Neuron (in vitro differentiated cells): Measurements from ENCODE around the gene CPA5.
"Not testable (repeated sequence)": the region's sequence is repeated elsewhere in the genome, so short reads cannot be mapped to it uniquely, and the experiment has no call there.

ENCODE experiments used
- H2AFZ ChIP-seq: one replicate; pipeline ENCODE4 v1.6.1; 2013; ENCODE audit warnings: low read depth, mild to moderate bottlenecking, inconsistent platforms, low read length, moderate library complexity
- H3K27me3 ChIP-seq: one replicate; pipeline ENCODE4 v1.6.1; 2013; ENCODE audit warnings: low read length; ENCODE audit not compliant: insufficient read depth
- H3K36me3 ChIP-seq: one replicate; pipeline ENCODE4 v1.6.1; 2013; ENCODE audit warnings: low read length; ENCODE audit not compliant: insufficient read depth
- H3K4me1 ChIP-seq: one replicate; pipeline ENCODE4 v1.6.1; 2013; ENCODE audit warnings: low read length; ENCODE audit not compliant: insufficient read depth
- H3K4me3 ChIP-seq: 2 replicates; pipeline ENCODE4 v1.5.1; 2013; ENCODE audit warnings: mild to moderate bottlenecking, low read length, moderate library complexity
- H3K9me3 ChIP-seq: one replicate; pipeline ENCODE4 v1.6.1; 2013; ENCODE audit warnings: low read length

The CPA5 gene

DNA sequence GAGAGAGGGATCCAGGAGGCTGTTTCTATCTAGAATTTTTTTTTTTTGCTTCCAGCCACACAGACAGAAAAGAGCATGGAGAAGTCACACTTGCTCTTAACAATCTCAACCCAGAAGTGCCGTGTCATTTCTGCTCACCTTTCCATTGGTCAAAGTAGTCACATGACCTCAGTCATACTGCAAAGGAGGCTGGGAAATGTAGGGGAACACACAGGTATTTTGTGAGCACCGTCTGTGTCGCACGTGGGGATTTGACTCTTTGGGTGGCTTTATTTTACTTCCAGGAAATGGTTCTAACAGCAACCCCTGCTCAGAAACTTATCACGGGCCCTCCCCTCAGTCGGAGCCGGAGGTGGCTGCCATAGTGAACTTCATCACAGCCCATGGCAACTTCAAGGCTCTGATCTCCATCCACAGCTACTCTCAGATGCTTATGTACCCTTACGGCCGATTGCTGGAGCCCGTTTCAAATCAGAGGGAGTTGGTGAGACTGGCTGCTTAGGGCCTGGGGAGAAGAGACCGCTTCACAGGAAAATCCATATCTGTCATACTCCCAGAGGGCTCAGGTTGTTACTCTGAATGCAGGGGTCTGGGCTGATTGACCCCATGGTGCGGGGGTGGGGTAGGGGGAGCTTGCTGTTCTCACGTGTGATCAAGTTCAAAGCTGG is 22.6 kb downstream of the CPA5 start:
- H3K27me3 ChIP-seq: no peaks in the 10 kb centered on the region
- no peak overlapping the region for H2AFZ ChIP-seq
- no peak overlapping the region for H3K4me3 ChIP-seq
- peaks cover 10% of the 10 kb centered on the region for H3K4me1 ChIP-seq
- no peaks in the 10 kb centered on the region for H3K36me3 ChIP-seq
- no peaks in the 10 kb centered on the region for H3K9me3 ChIP-seq

DNA sequence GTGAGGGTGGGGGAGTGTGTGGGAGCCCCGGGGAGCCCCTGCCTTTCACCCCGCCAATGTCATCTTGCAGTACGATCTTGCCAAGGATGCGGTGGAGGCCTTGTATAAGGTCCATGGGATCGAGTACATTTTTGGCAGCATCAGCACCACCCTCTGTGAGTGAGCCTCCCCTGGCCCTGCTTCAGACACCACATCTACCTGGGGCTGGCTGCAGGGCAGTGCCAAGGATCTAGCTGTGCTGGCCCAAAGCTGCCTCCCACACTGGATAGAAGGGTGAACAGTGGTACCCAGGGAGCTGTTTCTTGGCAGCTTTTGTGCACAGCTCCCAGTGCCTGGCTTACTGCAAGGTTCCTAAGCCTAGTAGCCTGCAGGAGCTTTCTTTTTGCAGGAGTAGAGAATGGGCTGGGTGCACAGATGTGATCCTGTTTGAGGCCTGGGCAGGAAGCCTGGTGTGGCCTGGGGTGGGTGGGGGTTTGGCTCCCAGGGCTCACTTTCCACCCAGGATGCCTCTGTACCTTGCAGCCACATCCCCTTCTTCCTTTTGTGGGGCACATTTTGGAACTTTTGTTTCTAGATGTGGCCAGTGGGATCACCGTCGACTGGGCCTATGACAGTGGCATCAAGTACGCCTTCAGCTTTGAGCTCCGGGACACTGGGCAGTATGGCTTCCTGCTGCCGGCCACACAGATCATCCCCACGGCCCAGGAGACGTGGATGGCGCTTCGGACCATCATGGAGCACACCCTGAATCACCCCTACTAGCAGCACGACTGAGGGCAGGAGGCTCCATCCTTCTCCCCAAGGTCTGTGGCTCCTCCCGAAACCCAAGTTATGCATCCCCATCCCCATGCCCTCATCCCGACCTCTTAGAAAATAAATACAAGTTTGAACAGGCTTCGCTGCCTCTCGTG is 23.5 kb downstream of the CPA5 start:
- H3K4me1 ChIP-seq: peaks cover 16% of the 10 kb centered on the region
- H3K27me3 ChIP-seq: no peaks in the 10 kb centered on the region
- H3K4me3 ChIP-seq: no peak overlapping the region
- H3K9me3 ChIP-seq: no peaks in the 10 kb centered on the region
- no peak overlapping the region for H2AFZ ChIP-seq
- H3K36me3 ChIP-seq: no peaks in the 10 kb centered on the region

DNA sequence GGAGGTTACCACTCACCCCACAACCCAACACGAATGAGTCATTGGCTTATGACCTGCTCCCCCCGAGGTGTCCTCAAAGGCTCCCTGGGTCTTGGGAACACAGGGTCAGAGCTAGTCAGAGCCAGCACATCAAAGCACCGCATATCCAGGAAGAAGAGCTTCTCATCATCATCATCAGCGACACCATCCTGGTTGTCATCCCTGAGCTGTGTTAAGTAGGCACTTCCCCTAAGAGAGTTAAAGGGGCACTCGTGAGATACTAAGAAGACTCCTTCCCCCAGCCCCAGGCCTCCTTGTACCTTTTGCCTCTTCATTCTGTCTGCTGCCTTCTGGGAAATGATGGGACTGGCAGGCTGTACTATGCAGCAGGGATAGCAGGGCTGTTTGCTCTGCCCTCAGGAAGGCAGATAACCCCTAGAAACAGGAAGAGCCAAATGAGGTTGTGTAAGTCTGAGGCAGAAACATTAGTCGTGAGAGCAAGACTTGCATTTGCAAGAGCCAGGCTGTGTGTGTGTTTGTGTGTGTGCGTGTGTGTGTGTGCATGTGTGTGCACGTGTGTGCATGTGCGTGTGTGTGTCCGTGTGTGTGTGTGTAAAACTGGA is 24.6 kb downstream of the CPA5 start:
- H3K9me3 ChIP-seq: no peaks in the 10 kb centered on the region

DNA sequence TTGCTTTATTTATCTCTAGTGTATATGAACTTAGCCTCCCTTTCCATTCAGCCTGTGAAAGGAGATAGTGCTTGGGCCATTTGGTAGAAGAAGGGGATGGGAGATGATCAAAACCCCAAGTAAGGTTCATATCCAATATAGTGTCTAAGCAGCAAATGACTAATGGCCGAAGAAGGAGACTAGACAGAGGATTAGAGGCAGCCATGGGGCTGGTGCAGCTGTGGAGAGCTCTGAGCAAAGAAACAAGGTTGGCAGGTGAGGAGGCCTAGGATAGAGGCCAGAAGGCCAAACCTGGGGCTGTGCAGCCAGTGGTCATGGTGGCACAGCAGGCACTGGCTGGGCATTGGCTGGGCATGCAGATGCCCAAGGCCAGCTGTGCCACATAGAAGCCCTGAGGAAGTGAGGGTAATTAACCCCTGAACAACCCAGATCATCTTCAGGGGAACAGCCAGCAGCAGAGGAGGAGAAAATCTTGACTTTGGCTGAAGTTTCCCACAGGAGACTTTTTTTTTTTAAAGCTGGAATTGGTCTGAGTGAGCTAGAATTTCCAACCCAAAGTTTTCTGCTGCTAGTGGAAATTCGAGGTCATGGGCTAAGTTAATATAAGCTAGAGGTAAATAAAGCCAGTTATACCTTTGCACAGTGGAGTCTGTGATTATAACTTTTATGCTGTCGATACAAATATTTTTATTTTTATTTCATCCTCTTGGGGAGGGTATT is 25.4 kb downstream of the CPA5 start:
- H3K9me3 ChIP-seq: no peaks in the 10 kb centered on the region
- no peak overlapping the region for H2AFZ ChIP-seq
- H3K4me3 ChIP-seq: no peak overlapping the region
- no peaks in the 10 kb centered on the region for H3K36me3 ChIP-seq
- H3K27me3 ChIP-seq: no peaks in the 10 kb centered on the region
- peaks cover 28% of the 10 kb centered on the region for H3K4me1 ChIP-seq

More for the DNA sequence above, 24.6 kb downstream of the CPA5 start:
- Histone ChIP-seq H3K4me3 (no peak overlapping the region), H2AFZ (no peak overlapping the region), H3K4me1 (peaks cover 27% of the 10 kb centered on the region), H3K36me3 (no peaks in the 10 kb centered on the region), H3K27me3 (no peaks in the 10 kb centered on the region)

DNA sequence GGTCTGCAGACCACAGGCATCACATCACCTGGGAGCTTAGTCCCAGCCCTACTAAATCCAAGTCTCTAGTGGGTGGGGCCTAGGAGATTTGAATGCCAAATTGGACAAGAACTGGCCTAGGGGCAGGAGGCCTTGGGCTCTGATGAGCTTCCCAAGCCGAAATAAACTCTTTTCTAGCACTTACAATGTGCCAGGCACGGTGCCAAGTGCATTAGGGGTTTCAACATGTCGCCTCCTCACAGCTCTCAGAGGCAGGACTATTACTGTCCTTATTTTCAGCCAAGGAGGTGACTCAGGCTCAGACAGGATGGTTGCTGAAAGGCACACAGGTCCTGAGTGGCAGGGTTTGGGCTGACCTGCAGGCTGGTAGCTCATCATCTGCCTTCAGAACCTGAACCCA is 26.4 kb downstream of the CPA5 start:
- Histone ChIP-seq H3K4me3 (no peak overlapping the region), H3K9me3 (peaks cover 3% of the 10 kb centered on the region), H2AFZ (no peak overlapping the region), H3K27me3 (no peaks in the 10 kb centered on the region), H3K4me1 (peaks cover 19% of the 10 kb centered on the region), H3K36me3 (no peaks in the 10 kb centered on the region)

DNA sequence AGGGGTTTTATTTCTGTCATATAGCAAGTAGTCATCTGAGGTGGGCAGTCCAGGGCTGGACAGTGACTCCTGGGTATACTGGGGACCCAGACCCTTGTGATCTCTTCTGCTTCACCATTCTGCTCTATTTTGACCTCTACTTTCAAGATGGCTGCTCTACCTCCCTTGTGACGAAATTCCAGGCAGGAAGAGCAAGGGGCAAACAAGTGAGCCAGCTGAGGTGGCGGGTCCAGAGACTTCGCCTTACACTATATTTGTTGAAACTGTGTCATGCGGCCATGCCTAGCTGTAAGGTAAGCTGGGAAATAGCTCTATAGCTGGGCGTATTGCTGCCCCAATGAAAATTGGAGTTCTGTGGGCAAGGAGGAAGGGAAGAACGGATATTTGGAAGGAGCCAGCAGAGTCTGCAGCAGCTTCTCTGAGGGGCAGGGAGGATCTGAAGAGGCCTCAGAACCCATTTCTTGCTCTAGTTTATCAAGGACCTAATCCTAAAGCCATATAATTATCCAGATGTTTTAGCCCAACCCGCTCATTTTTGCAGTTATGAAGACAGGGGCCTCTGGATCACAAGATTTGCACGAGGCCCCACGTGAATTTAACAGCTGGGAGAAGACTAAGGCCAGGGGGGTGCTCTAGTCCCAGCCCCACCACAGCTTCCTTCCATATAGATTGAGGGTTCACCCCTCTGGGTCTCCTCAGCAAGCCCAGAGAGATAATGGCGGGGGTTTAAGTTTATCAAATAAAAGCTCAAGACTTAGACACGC is 28.0 kb downstream of the CPA5 start:
- H3K27me3 ChIP-seq: no peaks in the 10 kb centered on the region
- peaks cover 10% of the 10 kb centered on the region for H3K9me3 ChIP-seq
- H3K4me3 ChIP-seq: no peak overlapping the region
- H3K4me1 ChIP-seq: peaks cover 19% of the 10 kb centered on the region
- H3K36me3 ChIP-seq: no peaks in the 10 kb centered on the region
- H2AFZ ChIP-seq: peak overlapping the region; percentile 78

DNA sequence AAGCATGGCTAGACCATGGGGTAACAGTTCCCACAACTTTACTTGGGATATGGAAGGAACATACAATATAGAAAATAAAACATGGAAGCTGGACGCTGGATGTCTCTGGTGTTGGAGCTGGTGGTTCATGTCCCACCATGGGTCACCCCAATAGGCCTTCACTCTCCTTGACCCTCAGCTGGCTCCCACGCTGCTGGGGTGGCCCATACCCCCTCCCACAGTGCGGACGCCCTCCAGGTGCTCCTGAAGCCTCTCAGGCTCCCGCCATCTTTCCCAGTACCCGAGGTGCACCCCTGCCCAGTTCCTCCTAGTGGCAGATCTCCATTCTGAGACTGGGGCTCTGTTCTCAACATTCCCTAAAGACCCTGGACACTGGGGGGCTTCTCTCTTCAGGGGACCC is 29.9 kb downstream of the CPA5 start:
- H2AFZ ChIP-seq: no peak overlapping the region
- H3K36me3 ChIP-seq: no peaks in the 10 kb centered on the region
- peaks cover 10% of the 10 kb centered on the region for H3K9me3 ChIP-seq
- no peaks in the 10 kb centered on the region for H3K27me3 ChIP-seq
- H3K4me1 ChIP-seq: peaks cover 19% of the 10 kb centered on the region
- no peak overlapping the region for H3K4me3 ChIP-seq

DNA sequence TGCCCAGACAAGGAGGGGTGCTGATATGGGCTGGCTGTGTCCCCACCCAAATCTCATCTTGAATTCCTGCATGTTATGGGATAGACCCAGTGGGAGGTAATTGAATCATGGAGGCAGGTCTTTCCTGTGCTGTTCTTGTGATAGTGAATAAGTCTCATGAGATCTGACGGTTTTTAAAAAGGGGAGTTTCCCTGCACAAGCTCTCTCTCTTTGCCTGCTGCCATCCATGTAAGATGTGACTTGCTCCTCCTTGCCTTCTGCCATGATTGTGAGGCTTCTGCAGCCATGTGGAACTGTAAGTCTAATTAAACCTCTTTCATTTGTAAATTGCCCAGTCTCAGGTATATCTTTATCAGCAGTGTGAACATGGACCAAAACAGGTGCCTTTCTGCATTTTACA is 31.8 kb downstream of the CPA5 start:
- not testable (repeated sequence) for H2AFZ ChIP-seq, H3K4me3 ChIP-seq, H3K27me3 ChIP-seq, H3K9me3 ChIP-seq, H3K36me3 ChIP-seq
- peaks cover 29% of the 10 kb centered on the region for H3K4me1 ChIP-seq

DNA sequence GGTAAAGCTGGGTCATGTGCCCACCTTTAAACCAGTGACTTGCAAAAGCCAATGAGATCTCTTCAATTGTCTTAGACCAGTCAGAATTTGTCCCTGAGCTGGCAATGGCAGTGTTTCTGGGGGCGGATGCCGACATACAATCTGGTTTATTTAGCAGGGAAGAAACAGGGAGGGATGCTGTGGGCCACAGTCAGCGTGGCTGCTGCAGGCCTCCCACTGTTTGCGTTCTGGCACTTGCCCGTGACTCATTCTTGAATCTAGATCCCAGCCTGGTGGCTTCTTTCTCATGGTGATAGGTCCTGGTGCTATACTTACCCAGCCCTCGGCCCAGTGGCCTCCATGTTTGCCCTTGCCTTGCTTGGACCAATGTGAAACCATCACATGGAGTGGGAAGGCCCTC is 32.6 kb downstream of the CPA5 start:
- Histone ChIP-seq H3K9me3 (peaks cover 10% of the 10 kb centered on the region), H3K4me3 (no peak overlapping the region), H2AFZ (no peak overlapping the region), H3K27me3 (no peaks in the 10 kb centered on the region), H3K36me3 (no peaks in the 10 kb centered on the region), H3K4me1 (peaks cover 29% of the 10 kb centered on the region)

DNA sequence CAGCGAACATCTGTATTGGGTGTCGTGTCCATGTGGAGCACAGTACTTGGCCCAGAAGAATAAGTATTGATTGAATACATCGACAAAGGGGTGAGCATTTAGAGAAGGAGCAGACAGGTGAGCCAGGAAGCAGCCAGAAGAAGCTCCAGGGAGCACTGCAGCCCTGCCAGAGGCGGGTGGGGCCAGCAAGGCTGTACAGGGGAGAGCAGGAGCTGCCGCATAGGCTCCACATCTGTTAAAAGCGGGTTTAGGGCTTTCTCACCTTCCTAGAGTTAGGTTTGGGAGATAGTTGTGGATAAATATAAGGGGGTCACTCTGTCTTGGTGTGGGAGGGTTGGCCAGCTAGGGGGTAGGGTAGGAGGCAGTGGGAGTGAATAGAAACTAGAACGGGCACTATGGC is 34.4 kb downstream of the CPA5 start:
- Histone ChIP-seq H3K27me3 (no peaks in the 10 kb centered on the region), H3K9me3 (peaks cover 10% of the 10 kb centered on the region), H3K4me1 (peaks cover 13% of the 10 kb centered on the region)

DNA sequence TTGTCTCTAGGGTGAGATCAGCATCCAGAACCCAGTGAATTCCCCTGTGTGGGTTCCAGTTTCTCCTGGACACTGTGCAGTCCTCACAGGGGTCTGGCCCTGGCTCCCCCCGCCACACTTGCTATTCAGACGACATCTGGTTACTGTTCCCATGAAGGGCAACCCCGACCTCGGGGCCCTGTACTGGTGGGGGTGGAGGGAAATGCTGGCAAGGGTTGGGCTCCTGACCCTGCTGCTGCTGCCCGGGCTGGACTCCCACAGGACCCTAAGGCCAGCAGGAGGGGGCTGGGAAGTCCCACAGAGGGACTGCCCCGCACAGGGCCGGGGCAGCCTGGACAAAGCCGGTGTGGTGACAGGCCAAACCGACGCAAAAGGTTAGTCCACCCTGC is 34.9 kb downstream of the CPA5 start:
- Histone ChIP-seq H3K4me3 (no peak overlapping the region), H3K9me3 (peaks cover 10% of the 10 kb centered on the region), H3K4me1 (peaks cover 11% of the 10 kb centered on the region), H3K27me3 (no peaks in the 10 kb centered on the region), H3K36me3 (no peaks in the 10 kb centered on the region), H2AFZ (no peak overlapping the region)

More for the DNA sequence above, 34.4 kb downstream of the CPA5 start:
- no peak overlapping the region for H2AFZ ChIP-seq
- H3K36me3 ChIP-seq: no peaks in the 10 kb centered on the region
- no peak overlapping the region for H3K4me3 ChIP-seq
